Fibroblast of the aortic adventitia (primary cell): ENCODE results near the gene FAM228B. TPM values are rescaled to one million over a fixed set of nuclear protein-coding genes. Genes with fewer than 3 reads are reported as not detected.
"Not testable (repeated sequence)": the region's sequence is repeated elsewhere in the genome, so short reads cannot be mapped to it uniquely, and the experiment has no call there.

ENCODE experiments used
- DNase-seq: peaks from one replicate; pipeline ENCODE4 v3.0.0-alpha.2; 2010; ENCODE audit warnings: low read depth
- H3K4me3 ChIP-seq: 2 replicates; pipeline ENCODE4 v1.5.1; 2011; ENCODE audit warnings: low read depth, mild to moderate bottlenecking, control low read depth, low read length, moderate library complexity
- total RNA-seq: library from RNA; depleted of rRNA; stranded (reverse); fragments of >200 nt; gene quantifications from 2 replicates; pipeline ENCODE4 v1.2.3, GENCODE V29; 2012; ENCODE audit warnings: low replicate concordance
- TF ChIP-seq, protein P1 (sequence below): IDR thresholded peaks from 2 replicates; pipeline ENCODE4 v1.5.1; 2011; ENCODE audit warnings: mild to moderate bottlenecking, low read length, control low read depth, inconsistent platforms; ENCODE audit not compliant: insufficient read depth

The FAM228B gene
- total RNA-seq, 1 donor, result 10.3 TPM

DNA sequence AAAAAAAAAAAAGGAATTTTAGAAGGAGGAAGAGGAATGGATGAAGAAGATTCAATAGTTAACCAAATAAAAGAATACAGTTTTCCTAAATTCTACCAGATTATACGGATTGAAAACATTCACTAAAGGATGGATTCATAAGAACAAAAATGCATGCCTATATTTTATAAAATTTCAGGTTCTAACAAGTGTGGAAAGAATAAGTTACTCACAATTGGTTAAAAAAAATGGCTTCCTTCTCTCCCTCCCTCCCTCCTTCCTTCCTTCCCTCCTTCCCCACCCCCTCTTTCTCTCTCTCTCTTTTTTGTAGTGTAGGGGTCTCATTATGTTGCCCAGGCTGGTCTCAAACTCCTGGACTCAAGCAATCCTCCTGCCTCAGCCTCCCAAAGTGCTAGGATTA, 37.0 kb upstream of the FAM228B start:
- H3K4me3 ChIP-seq, result no peak overlapping the region
- TF ChIP-seq, protein P1, sequence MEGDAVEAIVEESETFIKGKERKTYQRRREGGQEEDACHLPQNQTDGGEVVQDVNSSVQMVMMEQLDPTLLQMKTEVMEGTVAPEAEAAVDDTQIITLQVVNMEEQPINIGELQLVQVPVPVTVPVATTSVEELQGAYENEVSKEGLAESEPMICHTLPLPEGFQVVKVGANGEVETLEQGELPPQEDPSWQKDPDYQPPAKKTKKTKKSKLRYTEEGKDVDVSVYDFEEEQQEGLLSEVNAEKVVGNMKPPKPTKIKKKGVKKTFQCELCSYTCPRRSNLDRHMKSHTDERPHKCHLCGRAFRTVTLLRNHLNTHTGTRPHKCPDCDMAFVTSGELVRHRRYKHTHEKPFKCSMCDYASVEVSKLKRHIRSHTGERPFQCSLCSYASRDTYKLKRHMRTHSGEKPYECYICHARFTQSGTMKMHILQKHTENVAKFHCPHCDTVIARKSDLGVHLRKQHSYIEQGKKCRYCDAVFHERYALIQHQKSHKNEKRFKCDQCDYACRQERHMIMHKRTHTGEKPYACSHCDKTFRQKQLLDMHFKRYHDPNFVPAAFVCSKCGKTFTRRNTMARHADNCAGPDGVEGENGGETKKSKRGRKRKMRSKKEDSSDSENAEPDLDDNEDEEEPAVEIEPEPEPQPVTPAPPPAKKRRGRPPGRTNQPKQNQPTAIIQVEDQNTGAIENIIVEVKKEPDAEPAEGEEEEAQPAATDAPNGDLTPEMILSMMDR, result no peak
- DNase-seq, result no peak

GRCh38 chr2:24087032-24087431, 36.2 kb upstream of the FAM228B start:
- TF ChIP-seq, protein P1, result no peak
- H3K4me3 ChIP-seq, result no peak overlapping the region
- no peak for DNase-seq

GRCh38 chr2:24088821-24089359, 34.4 kb upstream of the FAM228B start:
- no peak for DNase-seq
- H3K4me3 ChIP-seq, result no peak overlapping the region
- TF ChIP-seq, protein P1, result no peak

GRCh38 chr2:24093270-24093669, 30.0 kb upstream of the FAM228B start:
- H3K4me3 ChIP-seq, DNase-seq: not testable (repeated sequence)

GRCh38 chr2:24095171-24095677, 28.0 kb upstream of the FAM228B start:
- DNase-seq, H3K4me3 ChIP-seq: not testable (repeated sequence)

DNA sequence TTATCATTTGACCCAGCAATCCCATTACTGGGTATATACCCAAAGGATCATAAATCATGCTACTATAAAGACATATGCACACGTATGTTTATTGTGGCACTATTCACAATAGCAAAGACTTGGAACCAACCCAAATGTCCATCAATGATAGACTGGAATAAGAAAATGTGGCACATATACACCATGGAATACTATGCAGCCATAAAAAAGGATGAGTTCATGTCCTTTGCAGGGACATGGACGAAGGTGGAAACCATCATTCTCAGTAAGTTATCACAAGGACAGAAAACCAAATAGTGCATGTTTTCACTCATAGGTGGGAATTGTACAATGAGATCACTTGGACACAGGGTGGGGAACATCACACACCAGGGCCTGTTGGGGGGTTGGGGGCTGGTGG, 22.5 kb upstream of the FAM228B start:
- H3K4me3 ChIP-seq, DNase-seq: not testable (repeated sequence)

DNA sequence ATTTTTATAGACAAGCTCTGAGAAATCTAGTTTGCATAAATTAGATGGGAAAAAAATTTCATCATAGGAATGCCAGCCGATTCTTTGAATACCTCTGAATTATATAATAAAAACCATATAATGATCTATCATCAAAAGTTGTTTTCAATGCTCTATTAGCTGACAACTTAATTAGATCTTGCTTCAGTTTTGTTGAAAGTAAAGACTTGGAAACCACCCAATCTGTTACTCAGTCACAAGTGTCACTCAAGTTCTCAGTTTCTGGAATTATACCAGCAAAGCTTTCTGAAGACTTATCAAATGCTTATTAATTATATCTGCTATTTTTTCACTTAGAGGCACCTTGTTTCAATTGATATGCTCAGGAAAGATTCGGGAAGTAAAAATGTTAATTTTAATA, 21.3 kb upstream of the FAM228B start:
- DNase-seq, result no peak
- no peak overlapping the region for H3K4me3 ChIP-seq
- TF ChIP-seq, protein P1, result no peak

DNA sequence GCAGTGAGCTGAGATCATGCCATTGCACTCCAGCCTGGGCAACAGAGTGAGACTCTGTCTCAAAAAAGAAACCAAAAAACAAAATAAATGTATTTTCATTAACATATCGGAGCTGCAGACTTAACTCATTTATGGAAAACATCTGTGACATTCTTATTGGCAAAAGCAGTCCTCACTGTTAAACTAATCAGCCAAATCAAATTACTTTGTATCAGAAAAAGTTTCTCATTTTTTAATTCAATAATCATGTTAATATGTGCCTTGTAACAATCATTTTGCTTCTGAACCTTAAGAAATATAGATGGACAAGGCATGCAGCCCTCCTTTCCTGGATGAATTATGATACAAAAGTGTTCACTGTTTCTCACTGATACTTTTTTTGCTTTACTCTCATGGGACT, 20.6 kb upstream of the FAM228B start:
- H3K4me3 ChIP-seq, result no peak overlapping the region
- no peak for DNase-seq
- TF ChIP-seq, protein P1, result no peak
